ENCODE results near the gene FMN1.

DNA sequence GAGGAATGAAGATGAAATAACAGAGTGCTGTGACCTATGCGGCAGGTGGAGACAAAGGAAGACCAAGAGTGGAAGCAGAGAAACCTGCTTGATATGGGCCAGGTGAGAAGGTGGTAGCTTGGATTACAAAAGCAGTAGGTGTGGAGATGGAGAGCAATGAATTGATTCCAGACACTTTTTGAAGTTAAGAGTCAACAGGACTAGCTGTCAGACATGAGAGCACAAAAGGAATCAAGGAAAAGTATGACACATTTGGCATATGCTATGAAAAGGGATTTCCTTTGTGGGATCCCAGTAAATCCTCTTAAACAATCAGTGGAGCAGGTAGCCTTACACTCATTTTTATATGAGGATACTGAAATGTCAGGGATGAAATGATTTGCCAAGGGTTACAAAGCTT, 316.2 kb downstream of the FMN1 start:
- no peak for TF ChIP-seq GATA2 (IDR thresholded peaks at IDR 0.05; ENCODE audit: low read depth, low read length)
- no peak for TF ChIP-seq GATA3 (IDR thresholded peaks at IDR 0.05; ENCODE audit: low read depth, low read length)

Measured in SH-SY5Y (cell line).